IPS-NIHi7 (cell line): ENCODE data around the gene ERCC4.

Source experiments
- DNase-seq: peaks from one replicate; pipeline ENCODE4 v3.0.0; 2012; ENCODE audit warnings: mixed read lengths; ENCODE audit errors: extremely low spot score

ERCC4 gene

GRCh38 chr16:13994239-13995106 is 74.5 kb downstream of the ERCC4 start:
- DNase-seq = no peak

- DNase-seq = no peak
Observed at GRCh38 chr16:13995194-13995593, 75.2 kb downstream of the ERCC4 start.

GRCh38 chr16:13996778-13997288 is 76.9 kb downstream of the ERCC4 start:
- no peak for DNase-seq

GRCh38 chr16:13997526-13997925 is 77.6 kb downstream of the ERCC4 start:
- DNase-seq = no peak

- no peak for DNase-seq
Observed at GRCh38 chr16:13997933-13998332, 78.0 kb downstream of the ERCC4 start.

- no peak for DNase-seq
Observed at GRCh38 chr16:13999071-13999894, 79.3 kb downstream of the ERCC4 start.

GRCh38 chr16:13999895-14000425 is 80.0 kb downstream of the ERCC4 start:
- no peak for DNase-seq

- no peak for DNase-seq
Observed at GRCh38 chr16:14001521-14001920, 81.6 kb downstream of the ERCC4 start.
